ENCODE measurements around the gene PSMB8.
"Not testable (repeated sequence)": the region's sequence is repeated elsewhere in the genome, so short reads cannot be mapped to it uniquely, and the experiment has no call there.

PSMB8 gene

DNA sequence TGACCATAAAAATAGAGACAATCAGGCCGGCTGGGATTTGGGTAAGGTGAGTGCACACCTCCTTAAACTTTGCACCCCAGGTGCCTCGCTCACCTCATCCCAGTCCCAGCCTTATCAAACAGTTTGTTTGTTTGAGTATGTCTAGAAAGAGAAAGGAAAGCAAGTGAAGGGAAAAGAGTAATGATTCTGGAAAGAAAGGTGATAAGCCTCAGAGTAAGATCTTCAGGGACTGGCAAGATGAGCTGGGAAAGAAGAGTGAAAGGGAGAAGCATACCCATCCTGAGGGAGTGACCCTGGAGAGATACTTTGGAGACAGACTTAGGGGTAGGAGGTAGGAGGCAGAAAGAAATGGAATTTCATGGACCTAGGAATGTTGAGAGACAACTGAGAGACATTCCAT lies 7.0 kb downstream of the PSMB8 start:
- DNase-seq (ENCODE audit: low read depth): no peak

DNA sequence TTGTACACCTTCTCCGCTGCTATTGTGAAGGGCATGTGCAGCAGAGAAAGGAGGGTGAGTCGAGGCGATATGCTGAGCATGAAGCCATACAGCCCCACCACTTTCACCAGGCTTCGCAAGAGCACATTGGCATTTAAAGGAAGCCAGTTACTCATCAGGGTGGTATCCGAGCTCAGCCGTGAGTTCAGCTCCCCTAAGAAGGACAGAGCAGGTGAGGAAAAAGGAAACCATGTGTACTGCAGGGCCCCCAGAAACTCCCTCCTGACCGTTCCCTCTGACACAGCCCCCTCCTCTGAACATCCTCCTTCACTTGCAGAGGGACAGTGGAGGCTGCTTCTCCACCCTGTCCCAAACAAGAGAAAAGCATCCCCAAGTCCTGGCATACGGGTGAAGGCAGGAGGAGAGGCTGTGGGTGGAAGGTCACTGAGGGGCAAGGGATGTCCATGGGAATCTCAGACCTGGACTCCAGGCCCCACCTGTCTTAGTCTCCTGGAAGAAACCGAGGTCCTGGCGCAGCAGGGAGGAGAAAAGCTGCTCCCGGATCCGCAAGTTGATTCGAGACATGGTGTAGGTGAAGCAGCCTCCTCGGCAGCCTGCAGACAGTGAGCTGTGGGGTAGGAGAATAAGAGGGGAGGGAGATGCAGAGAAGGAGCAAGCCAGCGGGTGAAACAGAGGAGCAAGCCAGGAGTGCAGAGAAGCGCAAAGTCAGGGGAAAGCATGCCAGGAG lies 8.5 kb downstream of the PSMB8 start:
- no peak for DNase-seq (ENCODE audit: low read depth)

DNA sequence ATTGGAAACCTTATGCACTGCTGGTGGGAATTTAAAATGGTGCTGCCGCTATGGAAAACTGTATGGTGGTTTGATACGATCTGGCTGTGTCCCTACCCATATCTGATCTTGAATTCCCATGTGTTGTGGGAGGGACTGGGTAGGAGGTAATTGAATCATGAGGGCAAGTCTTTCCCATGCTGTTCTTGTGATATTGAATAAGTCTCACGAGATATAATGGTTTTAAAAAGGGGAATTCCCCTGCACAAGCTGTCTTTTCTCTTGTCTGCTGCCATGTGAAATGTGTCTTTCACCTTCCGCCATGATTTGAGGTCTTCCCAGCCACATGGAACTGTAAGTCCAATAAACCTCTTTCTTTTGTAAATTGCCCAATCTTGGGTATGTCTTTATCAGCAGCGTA lies 10.2 kb downstream of the PSMB8 start:
- DNase-seq (ENCODE audit: low read depth): no peak

DNA sequence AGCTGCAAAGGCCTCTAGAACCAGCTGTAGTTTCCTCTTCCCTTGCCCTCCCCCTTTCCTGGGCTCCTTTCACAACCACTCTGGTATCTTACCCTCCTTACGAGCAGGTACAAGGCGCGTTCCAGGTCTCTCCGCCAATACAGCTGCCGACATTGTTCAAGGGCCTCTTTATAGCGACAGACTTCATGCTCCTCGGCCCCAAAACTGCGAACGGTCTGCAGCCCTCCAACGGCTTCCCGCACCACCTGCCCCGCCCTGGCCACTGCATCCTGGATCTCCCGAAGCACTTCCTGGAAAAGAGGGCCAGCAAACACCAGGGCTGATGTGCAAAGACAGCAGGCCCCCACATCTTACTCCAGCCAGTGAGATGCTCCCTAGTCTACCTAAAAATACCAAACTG lies 11.3 kb downstream of the PSMB8 start:
- no peak for DNase-seq (ENCODE audit: low read depth)

DNA sequence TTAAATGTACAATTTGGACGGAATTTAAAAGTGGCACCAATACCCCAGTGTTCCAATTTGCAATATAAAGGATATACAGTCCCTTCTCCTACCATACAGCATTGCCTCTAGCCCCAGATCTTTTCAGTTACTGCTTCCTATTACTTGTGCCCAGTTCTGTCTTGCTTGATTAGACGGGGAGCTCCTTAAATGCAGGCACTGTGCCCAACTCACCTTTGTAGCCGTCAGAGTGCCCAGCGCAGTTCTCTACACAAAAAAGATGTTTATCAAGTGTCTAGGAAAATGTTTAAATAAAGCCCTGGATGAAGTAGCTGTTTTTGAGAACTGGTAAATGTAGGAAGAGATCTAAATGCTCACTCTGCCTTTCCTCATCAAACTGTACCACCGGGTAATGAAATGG lies 12.9 kb downstream of the PSMB8 start:
- DNase-seq (ENCODE audit: low read depth): no peak

DNA sequence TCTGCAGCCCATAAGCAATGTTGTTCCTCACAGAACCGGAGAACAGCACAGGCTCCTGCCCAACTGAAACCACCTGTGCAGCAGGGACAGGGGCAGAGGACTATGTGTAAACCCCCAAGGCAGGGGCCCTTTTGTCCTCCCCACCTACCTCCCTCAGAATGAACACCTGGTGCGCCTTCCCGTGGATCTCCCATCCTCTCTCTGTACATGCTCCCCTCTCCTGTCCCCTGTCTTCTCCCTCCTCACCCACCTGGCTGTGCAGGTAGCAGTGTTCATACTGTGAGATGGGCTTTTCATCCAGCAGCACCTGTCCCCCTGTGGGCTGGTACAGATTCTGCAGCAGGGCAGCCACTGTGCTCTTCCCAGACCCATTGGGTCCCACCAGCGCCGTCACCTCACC lies 13.8 kb downstream of the PSMB8 start:
- DNase-seq (ENCODE audit: low read depth): no peak

DNA sequence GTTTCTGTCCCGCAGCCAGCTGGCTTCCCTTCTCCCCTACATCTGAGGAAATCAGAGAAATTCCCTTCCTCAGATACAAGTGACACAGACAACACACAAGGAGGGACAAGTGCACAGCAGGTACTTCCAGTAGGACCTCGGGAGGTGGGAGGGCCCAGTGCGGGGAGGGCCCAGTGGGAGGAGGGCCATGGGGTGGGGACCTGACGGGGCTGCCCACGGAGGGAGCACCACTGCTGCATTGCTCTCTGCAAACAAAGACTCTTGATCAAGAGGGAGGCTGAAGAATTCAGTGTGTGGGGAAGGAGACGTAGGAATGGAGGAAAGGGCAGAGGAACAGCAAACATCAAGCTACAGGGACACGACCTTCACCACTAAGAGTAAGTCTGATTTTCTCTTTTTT lies 14.4 kb downstream of the PSMB8 start:
- DNase-seq (ENCODE audit: low read depth): no peak

DNA sequence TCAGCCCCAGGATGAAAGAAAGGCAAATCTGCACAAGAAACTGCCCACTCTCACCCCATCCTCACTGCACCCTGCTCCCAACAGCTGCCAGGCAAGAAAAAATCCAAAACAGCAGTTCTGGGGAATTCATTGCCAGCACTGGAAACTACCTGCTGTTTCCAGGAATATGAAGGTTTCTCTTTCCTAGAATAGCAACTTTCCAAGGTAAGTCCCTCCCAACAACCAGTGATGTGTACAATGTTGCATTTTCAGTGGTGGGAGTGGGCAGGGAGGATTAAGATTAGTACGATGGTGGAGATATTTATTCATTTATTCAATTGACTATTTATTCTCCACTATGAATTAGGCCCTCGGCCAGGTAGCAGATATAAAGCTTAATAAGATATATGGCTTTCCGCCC lies 16.8 kb downstream of the PSMB8 start:
- no peak for DNase-seq (ENCODE audit: low read depth)

DNA sequence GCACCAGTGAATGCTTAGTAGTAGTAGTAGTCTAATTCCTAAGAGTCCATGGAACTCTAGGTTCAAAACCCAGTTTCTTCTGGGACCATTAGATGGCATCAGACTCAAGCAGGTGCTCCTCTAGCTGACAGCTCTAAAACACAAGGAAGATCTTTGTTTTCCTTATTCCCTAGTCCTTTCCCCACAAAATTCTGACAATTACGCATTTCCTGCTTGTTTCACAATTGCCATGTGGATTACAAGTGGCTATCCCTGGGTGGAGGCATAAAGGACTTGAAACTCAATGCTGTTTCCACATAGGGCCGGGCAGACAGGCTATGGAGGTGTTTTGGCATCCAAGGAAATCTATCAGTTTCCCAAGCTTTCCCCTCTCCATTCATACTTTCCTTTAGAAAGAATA lies 17.9 kb downstream of the PSMB8 start:
- DNase-seq (ENCODE audit: low read depth): no peak

DNA sequence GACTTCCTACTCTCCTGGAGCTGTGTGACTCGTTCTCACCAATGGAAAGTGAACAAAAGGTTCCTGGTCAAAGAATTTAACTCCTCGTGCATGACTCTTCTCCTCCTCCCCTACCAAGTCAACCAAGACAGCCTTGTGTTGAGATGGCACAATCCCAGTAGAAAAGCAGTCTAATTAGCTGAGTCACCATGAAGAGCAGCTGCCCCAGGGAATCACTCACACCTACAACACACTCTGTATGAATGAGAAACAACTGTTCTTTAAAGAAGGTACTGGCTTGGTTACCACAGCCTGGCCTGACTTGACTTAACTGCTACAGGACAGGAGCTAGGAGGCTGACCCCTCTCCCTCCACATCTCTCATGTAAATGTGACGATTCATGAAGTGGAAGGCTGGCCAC lies 24.1 kb downstream of the PSMB8 start:
- DNase-seq (ENCODE audit: low read depth): no peak

DNA sequence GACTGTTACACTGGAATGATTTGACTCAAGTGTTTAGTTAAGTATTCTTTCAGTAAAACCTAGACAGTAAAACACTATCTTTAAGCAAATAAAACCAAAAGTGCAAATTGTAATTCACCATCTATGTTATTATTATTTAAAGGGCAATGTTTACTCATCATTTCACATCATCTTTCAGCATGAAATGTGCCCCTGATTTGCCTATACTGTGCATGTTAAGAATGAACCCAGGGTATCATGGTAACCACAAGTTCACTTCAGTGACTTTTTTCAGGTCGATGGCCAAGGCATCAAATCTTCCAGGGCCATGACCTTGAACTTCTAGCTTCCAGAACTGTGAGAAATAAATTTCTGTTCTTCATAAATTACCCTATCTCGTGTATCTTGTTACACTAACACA lies 25.0 kb downstream of the PSMB8 start:
- DNase-seq (ENCODE audit: low read depth): no peak

DNA sequence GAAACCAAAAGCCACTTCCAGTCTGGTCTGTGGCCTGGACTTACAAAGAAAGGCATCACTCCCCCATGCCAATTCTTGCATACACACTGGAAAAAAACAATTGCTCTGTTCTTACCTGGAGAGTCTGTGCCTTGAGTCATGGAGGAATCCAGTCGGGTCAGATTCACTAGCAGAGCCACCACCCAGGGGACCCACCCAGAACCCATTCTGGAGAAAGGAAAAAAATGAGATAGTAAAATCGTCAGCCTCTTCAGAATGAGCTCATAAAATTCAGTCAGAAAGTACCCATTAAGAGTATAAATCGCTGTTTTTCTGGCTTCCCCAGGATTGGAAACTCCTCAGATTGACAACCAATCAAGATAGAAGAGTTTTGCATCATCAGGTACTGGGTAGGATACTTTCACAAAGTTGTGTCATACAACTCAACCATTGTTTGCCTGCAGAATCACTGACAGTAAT lies 27.1 kb downstream of the PSMB8 start, which contains the start of gene HLA-DOB:
HLA-DOB (minus strand) TSS at position 257 of the 459 bp plus-strand sequence; CDS start at position 206, 51 bp downstream.
- DNase-seq (ENCODE audit: low read depth): no peak

DNA sequence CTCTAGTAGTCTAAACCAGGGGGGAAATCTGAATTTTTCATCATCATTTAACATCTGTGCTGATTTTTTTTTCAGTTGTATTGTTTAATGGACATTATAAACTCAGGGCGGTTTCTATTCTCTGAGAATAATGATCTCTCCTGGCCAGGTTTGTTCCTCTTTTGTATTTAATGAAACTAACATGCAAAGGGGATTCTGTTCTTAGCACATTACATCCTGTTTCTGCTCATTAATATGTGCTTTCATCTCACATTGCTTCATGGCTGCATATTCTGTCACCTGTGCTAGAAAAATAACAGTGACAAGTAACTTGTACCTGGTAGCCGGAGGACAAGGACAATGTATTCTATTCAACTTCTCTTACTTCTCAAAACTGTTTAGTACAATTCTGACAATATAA lies 27.9 kb downstream of the PSMB8 start:
- no peak for DNase-seq (ENCODE audit: low read depth)

DNA sequence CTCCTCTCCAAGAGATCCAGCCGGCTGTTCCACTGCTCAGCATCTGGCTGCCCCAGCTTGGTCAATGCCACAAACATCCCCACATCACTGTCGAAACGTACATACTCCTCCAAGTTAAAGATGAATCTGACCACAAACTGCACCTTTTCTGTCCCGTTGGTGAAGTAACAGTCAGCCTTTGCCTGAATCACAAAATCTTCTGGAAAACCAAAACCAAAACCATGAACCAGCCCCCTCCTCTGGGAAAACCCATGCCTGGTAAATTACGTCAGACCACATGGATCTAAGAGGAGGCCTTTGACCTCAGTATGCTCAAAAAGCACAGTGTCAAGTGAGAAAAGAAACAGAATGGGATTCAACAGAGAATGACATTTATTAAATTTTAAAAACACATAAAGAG lies 28.7 kb downstream of the PSMB8 start:
- DNase-seq (ENCODE audit: low read depth): no peak

DNA sequence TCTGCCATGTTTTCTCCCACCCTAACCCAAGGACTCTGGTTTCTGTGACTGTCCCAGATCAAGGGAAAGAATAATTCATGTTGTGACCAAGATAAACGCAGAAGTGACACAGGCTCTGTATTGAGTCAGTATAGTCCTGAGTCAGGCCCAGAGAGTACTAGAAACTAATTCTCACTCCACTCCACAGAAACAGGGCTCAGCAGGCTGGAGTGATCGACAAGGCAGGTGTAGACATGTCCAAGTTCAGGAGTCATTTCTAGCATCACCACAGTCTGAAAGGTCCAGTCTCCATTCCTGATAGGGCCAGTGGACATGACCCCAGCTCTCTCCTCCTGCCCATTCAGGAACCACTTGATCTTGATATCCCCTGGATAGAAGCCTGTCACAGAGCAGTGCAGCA lies 29.7 kb downstream of the PSMB8 start:
- no peak for DNase-seq (ENCODE audit: low read depth)

DNA sequence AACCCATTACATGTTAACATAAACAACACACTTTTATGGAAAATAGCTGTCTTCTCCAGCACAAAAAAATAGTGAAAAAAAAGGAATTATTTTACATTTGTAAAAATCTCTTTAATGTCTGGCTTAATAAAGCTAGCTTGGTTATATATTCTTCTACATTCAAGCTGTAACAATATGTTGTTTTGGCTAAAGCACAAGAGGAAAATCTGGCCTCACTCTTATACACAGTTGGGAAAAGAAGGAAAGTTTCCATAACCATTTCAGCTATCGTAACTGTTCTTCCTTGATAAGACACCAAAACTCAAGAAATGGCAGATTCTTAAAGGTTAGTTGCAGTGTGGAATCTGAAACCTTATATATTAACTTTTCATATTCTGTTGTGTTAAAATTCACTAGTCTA lies 34.7 kb downstream of the PSMB8 start:
- no peak for DNase-seq (ENCODE audit: low read depth)

DNA sequence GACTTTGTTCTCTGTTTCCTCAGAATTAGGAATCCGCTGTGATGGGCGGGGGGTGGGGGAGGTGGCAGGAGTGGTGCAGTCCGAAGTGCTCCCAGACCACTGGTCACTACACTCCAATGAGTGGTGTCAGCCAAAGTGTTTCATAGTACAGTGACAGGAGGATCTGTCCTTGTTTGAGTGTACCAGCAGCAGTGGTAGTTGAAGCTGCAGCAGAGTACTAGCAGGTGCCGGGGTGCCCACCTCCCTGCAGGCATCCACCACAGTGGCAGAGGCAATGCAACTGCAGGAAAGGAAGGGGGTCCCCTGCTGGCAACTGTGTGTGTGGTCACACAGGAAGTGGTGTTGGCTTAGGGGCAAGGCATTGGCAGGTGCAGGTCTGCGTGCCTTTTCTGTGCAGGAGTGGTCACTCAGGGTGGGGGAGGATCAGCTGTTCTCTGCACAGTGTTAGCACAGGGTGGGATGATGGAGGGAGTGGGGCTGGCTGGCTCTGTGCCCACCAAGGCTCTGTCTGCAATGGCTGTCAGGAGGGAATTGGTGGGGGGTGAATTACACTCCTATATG lies 36.7 kb downstream of the PSMB8 start:
- DNase-seq (ENCODE audit: low read depth): no peak

DNA sequence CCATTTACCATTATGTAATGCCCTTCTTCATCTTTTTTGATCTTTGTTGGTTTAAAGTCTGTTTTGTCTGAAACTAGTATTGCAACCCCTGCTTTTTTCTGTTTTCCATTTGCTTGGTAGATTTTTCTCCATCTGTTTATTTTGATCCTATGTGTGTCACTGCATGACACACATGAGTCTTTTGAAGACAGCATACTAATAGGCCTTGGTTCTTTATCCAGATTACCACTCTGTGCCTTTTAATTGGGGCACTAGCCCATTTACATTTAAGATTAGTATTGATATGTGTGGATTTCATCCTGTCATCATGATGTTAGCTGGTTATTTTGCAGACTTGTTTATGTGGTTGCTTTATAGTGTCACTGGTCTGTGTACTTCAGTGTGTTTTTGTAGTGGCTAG lies 38.4 kb downstream of the PSMB8 start:
- not testable (repeated sequence) for DNase-seq (ENCODE audit: low read depth)

DNA sequence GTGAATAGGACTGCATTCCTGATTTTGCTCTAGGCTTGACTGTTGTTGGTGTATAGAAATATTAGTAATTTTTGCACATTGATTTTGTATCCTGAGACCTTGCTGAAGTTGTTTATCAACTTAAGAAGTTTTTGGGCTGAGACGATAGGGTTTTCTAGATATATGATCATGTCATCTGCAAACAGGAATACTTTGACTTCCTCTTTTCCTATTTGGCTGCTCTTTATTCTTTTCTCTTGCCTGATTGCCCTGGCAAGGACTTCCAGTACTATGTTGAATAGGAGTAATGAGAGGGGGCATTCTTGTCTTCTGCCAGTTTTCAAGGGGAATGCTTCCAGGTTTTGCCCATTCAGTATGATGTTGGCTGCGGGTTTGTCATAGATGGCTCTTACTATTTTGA lies 40.4 kb downstream of the PSMB8 start:
- DNase-seq (ENCODE audit: low read depth): no peak

DNA sequence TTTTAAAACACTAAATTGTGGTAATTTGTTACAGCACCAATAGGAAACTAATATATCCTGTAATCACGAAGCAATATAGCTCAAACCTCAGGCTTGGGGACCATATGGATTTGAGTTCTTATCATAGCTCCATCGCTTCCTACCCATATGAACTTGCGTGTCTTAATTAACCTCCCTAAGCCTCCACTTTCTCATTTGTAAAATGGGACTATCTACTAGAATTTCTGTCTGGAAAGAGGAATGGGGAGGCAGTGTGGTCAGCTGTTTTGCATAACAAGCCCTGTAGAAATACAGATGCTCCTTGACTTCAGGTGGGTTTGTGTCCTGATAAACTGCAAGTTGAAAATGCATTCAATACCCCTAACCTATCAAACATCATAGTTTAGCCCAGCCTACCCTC lies 44.1 kb downstream of the PSMB8 start:
- no peak for DNase-seq (ENCODE audit: low read depth)

DNA sequence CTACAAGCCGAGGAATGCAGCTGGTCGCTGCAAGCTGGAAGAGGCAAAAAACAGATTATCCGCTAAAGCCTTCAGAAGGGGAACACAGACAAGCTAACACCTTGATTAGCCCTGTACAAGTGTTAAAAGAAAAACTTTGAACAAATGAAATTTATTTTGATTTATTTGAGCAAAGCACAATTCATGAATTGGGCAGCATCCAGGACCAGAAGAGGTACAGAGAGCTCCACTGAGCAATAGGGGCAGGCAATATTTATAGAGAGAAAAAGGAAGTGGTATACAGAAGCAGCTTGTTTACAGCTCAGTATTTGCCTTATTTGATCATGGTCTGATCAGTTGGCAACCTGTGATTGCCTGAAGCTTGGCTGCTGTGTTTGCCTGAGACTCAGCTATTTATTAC lies 44.7 kb downstream of the PSMB8 start:
- no peak for DNase-seq (ENCODE audit: low read depth)

DNA sequence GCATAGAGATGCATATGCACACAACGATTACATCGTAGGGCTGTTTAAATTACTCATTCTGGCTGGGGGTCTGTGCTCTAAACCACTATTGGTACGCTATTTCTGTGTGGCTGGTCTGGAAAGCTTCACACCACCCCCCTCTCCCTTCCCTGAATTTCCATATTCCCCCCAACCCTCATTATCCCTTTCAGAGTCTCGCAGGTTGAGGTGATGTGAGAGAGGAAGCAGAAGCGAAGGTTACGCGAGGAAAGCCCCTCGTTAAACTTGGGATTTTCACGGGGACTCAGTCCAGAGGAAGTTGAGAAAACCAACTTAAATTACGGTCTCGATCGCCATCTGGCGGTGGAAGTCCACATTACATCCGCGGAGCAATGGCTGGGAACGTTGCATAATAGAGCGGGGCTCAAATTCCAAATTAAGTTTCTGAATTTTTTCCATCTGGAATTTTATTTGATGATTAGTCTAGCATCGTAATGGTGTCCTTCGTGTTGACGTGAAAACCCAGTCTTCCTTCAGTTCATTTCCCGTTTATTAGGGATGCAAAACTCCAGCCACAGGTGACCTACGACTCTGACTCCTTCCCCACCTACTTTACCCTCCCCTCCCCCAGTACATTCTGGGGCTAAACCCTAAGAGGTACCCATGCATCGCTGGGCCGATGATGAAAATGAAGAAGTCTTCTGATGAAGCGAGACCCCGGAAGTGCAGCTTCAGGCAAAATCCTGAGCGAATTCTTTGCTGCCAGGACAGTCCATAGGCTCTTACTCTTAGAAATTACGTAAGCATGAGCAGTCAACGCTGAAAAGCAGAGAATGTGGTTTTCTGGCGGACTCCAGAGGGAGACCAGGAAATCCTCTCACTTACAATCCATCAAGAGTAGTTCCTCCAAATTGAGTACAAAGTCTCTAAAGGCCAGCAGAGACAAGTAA lies 46.7 kb downstream of the PSMB8 start:
- peak; percentile 70 for DNase-seq (ENCODE audit: low read depth)

DNA sequence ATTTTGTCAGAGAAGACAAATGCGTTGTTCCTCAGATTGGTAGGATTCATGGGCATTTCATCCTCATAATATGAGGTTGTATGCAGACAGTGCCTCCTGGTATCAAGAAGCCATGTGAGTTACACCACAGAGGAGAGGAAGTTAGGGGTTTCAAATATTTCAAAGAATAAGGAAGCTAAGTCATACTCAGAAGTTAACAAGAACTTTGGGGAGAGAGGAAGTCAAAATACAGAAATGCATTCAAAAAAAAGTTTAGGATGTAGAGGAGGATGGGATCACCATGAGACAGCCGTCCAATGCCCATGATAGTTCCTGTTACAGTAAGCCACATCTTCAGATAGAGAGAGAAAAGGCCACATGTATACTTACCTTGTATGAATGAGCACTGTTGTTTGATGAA lies 49.3 kb downstream of the PSMB8 start:
- no peak for DNase-seq (ENCODE audit: low read depth)
